Pancreas (tissue), 10 donors: Measurements from ENCODE around the gene ELK1. TPM values are rescaled to one million over a fixed set of nuclear protein-coding genes. Genes with fewer than 3 reads are reported as not detected.
A peak's percentile ranks its signal among the peaks of the same experiment; 100 is the strongest.

ENCODE experiments used
- ATAC-seq, 4 donors: fragments of 200-7000 bp; cut with Tn5 transposase; one replicate each; pipeline versions ENCODE4 v1.8.0 to v1.9.1; 2020; ENCODE audit warnings: mild to moderate bottlenecking in 4 of 4, moderate library complexity in 4 of 4
- DNase-seq, 6 donors: peaks; one replicate each; pipeline ENCODE4 v3.0.0-alpha.2; 2020
- FAIRE-seq: peaks from 2 replicates; lab custom pipeline; 2012; peaks lifted over from hg19 to GRCh38; lab: Jason Lieb, UNC
- H3K27ac ChIP-seq, 4 donors: fragments of 200-600 bp; sonication (generic); 1 replicate in 3 of 4; 2 replicates in 1 of 4; pipeline versions ENCODE4 v1.5.0 to v1.8.0; 2020
- H3K27me3 ChIP-seq, 4 donors: fragments of 200-600 bp; one replicate each; pipeline ENCODE4 v1.8.0; 2021
- H3K36me3 ChIP-seq, 3 donors: fragments of 200-600 bp; sonication (generic) in 1 of 3; one replicate each; pipeline versions ENCODE4 v1.5.0 to v1.8.0; 2020 to 2021
- H3K4me1 ChIP-seq, 3 donors: fragments of 200-600 bp; one replicate each; pipeline ENCODE4 v1.8.0; 2021
- H3K4me3 ChIP-seq, 4 donors: fragments of 200-600 bp; sonication (generic) in 2 of 4; one replicate each; pipeline versions ENCODE4 v1.5.0 to v1.8.0; 2020 to 2021
- H3K9me3 ChIP-seq, 4 donors: fragments of 200-600 bp; one replicate each; pipeline ENCODE4 v1.8.0; 2021
- CTCF ChIP-seq, 4 donors: fragments of 200-600 bp; sonication (generic) in 3 of 4; IDR thresholded peaks; one replicate each; pipeline versions ENCODE4 v1.5.0 to v1.8.0; 2021; ENCODE audit warnings: antibody characterized with exemption in 4 of 4
- WGBS, 2 donors: extraction: QIAGEN DNeasy Blood & Tissue Kit; methylation state at CpG; one replicate each; pipeline ENCODE4 v1.1.7; 2013; 5-methylcytosine and 5-hydroxymethylcytosine counted together
- intact Hi-C, 3 donors: fragments of 100-400 bp; cut with DNase I; formaldehyde crosslinking; loops; one replicate each; pipeline versions ENCODE4 v1.11.1 to v1.14.2; 2022
- polyA plus RNA-seq, 2 donors: library from polyadenylated mRNA; stranded (reverse); fragments of 200-250 nt; gene quantifications; one replicate each; pipeline ENCODE4 v1.2.3, GENCODE V29; 2013
- total RNA-seq, 6 donors: library from RNA; stranded (reverse); fragmentation: NEBNext Ultra II Directional in 4 of 6; extraction: Animal tissue kit (Norgen Biotek cat#: 25700) in 4 of 6; gene quantifications; one replicate each; pipeline versions ENCODE4 v1.2.1 to v1.2.4, GENCODE V29; 2021 to 2023
- donor health status: healthy with polysubstance abuse.
- donor health status: DM: no; HTN: no; CAD: no; lungs with moderate emphysema.
- donor health status: DM: no; HTN: no; CAD: no.
- donor health status: control.
- donor health status: control.
- donor health status: Bipolar disorder and iron deficiency.
- donor health status: DM: yes; HTN: yes; CAD: no.
- donor health status: DM: no; HTN: no; CAD: no.
- donor health status: DM: no; HTN: no; CAD: no.
- donor health status: DM: yes; HTN: yes; CAD: no.

ELK1 gene
- total RNA-seq, result 10 to 100 TPM in 4 of 6 donors, 1 to 10 TPM in 2; 5.8 to 14.6 (median 10.4) TPM
- polyA plus RNA-seq, result 10 to 100 TPM in 1 of 2 donors, 1 to 10 TPM in 1; 7.6 to 10.2 TPM

- 0 to 44% methylated on average over 49 to 65 of the region's 65 CpGs for WGBS, 2 donors
- peak within 1 kb of the TSS; percentile 33 to 56 (median 40) for H3K4me3 ChIP-seq
- TF ChIP-seq CTCF (IDR thresholded peaks at IDR 0.05), result no peak
- ATAC-seq, result peak; percentile 93 to 96 (median 94)
- FAIRE-seq, result peak; percentile 97
- DNase-seq, result peak; percentile 86 to 96 (median 94)
- H3K4me1 ChIP-seq, result no peaks in the 10 kb centered on the region
- intact Hi-C loops, result no loop called here
- H3K27me3 ChIP-seq, result no peaks in the 10 kb centered on the region
- peak within 1 kb of the TSS; percentile 51 to 73 (median 62) for H3K27ac ChIP-seq
- H3K36me3 ChIP-seq, result no peaks in the 10 kb centered on the region
- no peaks in the 10 kb centered on the region for H3K9me3 ChIP-seq
Observed at GRCh38 chrX:47650164-47651042, at the start of gene ELK1. ELK1 (minus strand) TSS chrX:47650563; CDS start chrX:47641441, 9,122 bp downstream.

- FAIRE-seq (no peak), DNase-seq (no peak), ATAC-seq (no peak)
- H3K4me3 ChIP-seq, result no peak overlapping the region
- no peaks in the 10 kb centered on the region for H3K4me1 ChIP-seq
- H3K9me3 ChIP-seq, result no peaks in the 10 kb centered on the region
- H3K27me3 ChIP-seq, result peaks cover 0 to 22% (median 2%) of the 10 kb centered on the region in 4 donors
- WGBS, 2 donors, result 54 to 70% methylated on average over 1 of the region's 1 CpG
- no peak overlapping the region for H3K27ac ChIP-seq
- TF ChIP-seq CTCF (IDR thresholded peaks at IDR 0.05), result no peak
- intact Hi-C loops, result no loop called here
- H3K36me3 ChIP-seq, result no peaks in the 10 kb centered on the region
Observed at GRCh38 chrX:47697181-47697580, 46.8 kb upstream of the ELK1 start.

GRCh38 chrX:47690175-47690574 is 39.8 kb upstream of the ELK1 start:
- TF ChIP-seq CTCF (IDR thresholded peaks at IDR 0.05), result no peak

GRCh38 chrX:47687263-47687662 is 36.9 kb upstream of the ELK1 start:
- intact Hi-C loops, result no loop called here
- DNase-seq, result no peak
- peaks cover 0 to 11% (median 1%) of the 10 kb centered on the region in 4 donors for H3K27me3 ChIP-seq
- no peak overlapping the region for H3K27ac ChIP-seq
- H3K9me3 ChIP-seq, result no peaks in the 10 kb centered on the region
- TF ChIP-seq CTCF (IDR thresholded peaks at IDR 0.05), result no peak
- H3K36me3 ChIP-seq, result no peaks in the 10 kb centered on the region
- no peaks in the 10 kb centered on the region for H3K4me1 ChIP-seq
- 50 to 52% methylated on average over 6 of the region's 6 CpGs for WGBS, 2 donors
- H3K4me3 ChIP-seq, result no peak overlapping the region
- no peak for FAIRE-seq
- no peak for ATAC-seq

More at GRCh38 chrX:47690175-47690574, 39.8 kb upstream of the ELK1 start:
- FAIRE-seq, result no peak
- no peak for DNase-seq
- Histone ChIP-seq H3K4me3 (no peak overlapping the region), H3K27ac (no peak overlapping the region), H3K4me1 (no peaks in the 10 kb centered on the region), H3K9me3 (no peaks in the 10 kb centered on the region), H3K36me3 (no peaks in the 10 kb centered on the region), H3K27me3 (peaks cover 0 to 2% (median 0%) of the 10 kb centered on the region in 4 donors)
- intact Hi-C loops, result no loop called here
- WGBS, 2 donors, result 39 to 58% methylated on average over 2 of the region's 2 CpGs
- ATAC-seq, result no peak

- 51 to 63% methylated on average over 3 of the region's 3 CpGs for WGBS, 2 donors
- Histone ChIP-seq H3K27me3 (peaks cover 0 to 11% (median 0%) of the 10 kb centered on the region in 4 donors), H3K36me3 (no peaks in the 10 kb centered on the region), H3K27ac (no peak overlapping the region), H3K9me3 (no peaks in the 10 kb centered on the region), H3K4me1 (no peaks in the 10 kb centered on the region), H3K4me3 (no peak overlapping the region)
- no peak for ATAC-seq
- TF ChIP-seq CTCF (IDR thresholded peaks at IDR 0.05), result no peak
- no peak for FAIRE-seq
- intact Hi-C loops, result no loop called here
- DNase-seq, result no peak
Observed at GRCh38 chrX:47683829-47684205, 33.5 kb upstream of the ELK1 start.
